ENCODE measurements around the gene LRP2. TPM values are rescaled to one million over a fixed set of nuclear protein-coding genes. Genes with fewer than 3 reads are reported as not detected.

LRP2 gene
- total RNA-seq, 4 donors from 2014 or later: not detected

DNA sequence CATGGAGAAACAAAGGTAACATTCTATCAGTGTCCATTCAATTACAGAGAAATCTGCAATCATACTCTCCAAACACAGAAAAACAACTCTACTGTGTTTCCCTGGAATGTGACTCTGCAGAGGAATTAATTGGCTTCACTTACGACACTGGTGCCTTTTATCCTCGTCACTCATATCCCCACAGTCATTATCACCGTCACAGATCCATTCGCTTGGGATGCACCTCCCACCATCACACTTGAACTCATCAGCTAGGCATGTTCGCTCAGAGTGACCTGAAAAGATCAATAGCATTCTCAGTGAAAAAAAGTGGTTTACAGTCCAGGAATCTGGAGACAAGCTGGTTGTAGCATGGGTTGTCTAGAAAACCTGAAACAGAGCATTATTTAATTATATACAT, 168.7 kb downstream of the LRP2 start:
- ATAC-seq: no peak
- TF ChIP-seq, protein P1, sequence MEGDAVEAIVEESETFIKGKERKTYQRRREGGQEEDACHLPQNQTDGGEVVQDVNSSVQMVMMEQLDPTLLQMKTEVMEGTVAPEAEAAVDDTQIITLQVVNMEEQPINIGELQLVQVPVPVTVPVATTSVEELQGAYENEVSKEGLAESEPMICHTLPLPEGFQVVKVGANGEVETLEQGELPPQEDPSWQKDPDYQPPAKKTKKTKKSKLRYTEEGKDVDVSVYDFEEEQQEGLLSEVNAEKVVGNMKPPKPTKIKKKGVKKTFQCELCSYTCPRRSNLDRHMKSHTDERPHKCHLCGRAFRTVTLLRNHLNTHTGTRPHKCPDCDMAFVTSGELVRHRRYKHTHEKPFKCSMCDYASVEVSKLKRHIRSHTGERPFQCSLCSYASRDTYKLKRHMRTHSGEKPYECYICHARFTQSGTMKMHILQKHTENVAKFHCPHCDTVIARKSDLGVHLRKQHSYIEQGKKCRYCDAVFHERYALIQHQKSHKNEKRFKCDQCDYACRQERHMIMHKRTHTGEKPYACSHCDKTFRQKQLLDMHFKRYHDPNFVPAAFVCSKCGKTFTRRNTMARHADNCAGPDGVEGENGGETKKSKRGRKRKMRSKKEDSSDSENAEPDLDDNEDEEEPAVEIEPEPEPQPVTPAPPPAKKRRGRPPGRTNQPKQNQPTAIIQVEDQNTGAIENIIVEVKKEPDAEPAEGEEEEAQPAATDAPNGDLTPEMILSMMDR (IDR thresholded peaks at IDR 0.05): no peak
- TF ChIP-seq POLR2AphosphoS5 (IDR thresholded peaks at IDR 0.05): no peak
- TF ChIP-seq POLR2A (IDR thresholded peaks at IDR 0.05): no peak
- no peak for TF ChIP-seq EP300 (IDR thresholded peaks at IDR 0.05)

DNA sequence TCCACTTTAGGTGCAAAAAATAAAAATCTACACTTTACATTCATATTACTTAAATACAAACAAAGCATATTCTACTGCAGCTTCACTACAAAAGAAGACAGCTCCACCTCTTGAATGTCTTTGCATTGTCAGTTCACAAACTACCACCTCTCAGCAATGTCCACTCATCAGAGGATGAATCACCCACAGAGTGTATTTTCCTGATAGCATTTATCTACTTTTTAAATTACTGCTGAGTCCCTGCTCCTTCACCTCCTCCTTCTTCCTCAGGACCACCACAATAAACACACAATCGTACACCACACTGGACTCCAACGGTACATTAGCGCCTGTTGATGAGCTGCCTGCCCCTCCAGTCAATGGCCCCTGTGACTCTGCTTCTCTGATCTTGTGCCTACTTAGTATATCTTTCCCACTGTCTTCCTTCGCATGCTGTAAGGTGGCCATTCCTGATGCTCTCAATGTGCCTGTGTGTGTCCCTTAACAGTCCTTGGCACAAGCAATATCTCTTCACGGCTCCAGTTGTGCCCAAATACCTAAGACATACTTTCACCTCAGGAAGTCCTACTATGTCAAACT, 172.0 kb downstream of the LRP2 start:
- H3K27me3 ChIP-seq: no peaks in the 10 kb centered on the region
- no peaks in the 10 kb centered on the region for H3K9me3 ChIP-seq
- no peak overlapping the region for H3K27ac ChIP-seq
- TF ChIP-seq, protein P1 (IDR thresholded peaks at IDR 0.05): no peak
- no peak for TF ChIP-seq POLR2AphosphoS5 (IDR thresholded peaks at IDR 0.05)
- TF ChIP-seq POLR2A (IDR thresholded peaks at IDR 0.05): no peak
- no peak for TF ChIP-seq EP300 (IDR thresholded peaks at IDR 0.05)
- 41 to 71% methylated on average over 5 of the region's 5 CpGs for WGBS, 2 donors (ENCODE audit: low coverage in 1 of 2)
- no peaks in the 10 kb centered on the region for H3K4me1 ChIP-seq
- no peak overlapping the region for H3K4me3 ChIP-seq
- no peaks in the 10 kb centered on the region for H3K36me3 ChIP-seq
- ATAC-seq: no peak

More for the DNA sequence above, 168.7 kb downstream of the LRP2 start:
- no peaks in the 10 kb centered on the region for H3K9me3 ChIP-seq
- WGBS, 2 donors (ENCODE audit: low coverage in 1 of 2): 33 to 63% methylated on average over 5 of the region's 5 CpGs
- H3K4me1 ChIP-seq: no peaks in the 10 kb centered on the region
- H3K36me3 ChIP-seq: no peaks in the 10 kb centered on the region
- H3K27me3 ChIP-seq: no peaks in the 10 kb centered on the region
- no peak overlapping the region for H3K4me3 ChIP-seq
- no peak overlapping the region for H3K27ac ChIP-seq

DNA sequence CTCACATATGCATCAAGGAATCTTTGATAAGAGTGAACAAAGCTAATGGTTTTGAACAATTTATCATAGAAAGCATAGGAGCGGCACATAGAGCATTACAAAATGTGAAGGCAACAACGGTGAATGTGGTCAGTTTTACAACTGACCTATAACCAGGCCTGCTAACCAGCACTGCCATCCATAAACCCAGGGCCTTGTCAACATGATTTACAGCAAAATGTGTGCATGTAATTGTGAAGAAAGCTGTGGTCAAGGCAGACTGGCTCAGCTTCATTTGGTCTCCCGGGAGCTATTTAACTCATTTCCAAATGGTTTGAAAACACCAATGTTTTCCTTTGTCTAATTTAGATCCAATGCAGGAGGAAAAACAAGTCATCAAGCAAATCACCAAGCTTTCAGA, 173.2 kb downstream of the LRP2 start:
- no peaks in the 10 kb centered on the region for H3K4me1 ChIP-seq
- no peaks in the 10 kb centered on the region for H3K27me3 ChIP-seq
- H3K27ac ChIP-seq: no peak overlapping the region
- H3K9me3 ChIP-seq: no peaks in the 10 kb centered on the region
- H3K36me3 ChIP-seq: no peaks in the 10 kb centered on the region
- no peak overlapping the region for H3K4me3 ChIP-seq
- ATAC-seq: no peak
- WGBS, 2 donors (ENCODE audit: low coverage in 1 of 2): 71 to 90% methylated on average over 3 of the region's 3 CpGs
- TF ChIP-seq EP300 (IDR thresholded peaks at IDR 0.05): no peak
- no peak for TF ChIP-seq POLR2AphosphoS5 (IDR thresholded peaks at IDR 0.05)
- TF ChIP-seq, protein P1 (IDR thresholded peaks at IDR 0.05): no peak
- no peak for TF ChIP-seq POLR2A (IDR thresholded peaks at IDR 0.05)

DNA sequence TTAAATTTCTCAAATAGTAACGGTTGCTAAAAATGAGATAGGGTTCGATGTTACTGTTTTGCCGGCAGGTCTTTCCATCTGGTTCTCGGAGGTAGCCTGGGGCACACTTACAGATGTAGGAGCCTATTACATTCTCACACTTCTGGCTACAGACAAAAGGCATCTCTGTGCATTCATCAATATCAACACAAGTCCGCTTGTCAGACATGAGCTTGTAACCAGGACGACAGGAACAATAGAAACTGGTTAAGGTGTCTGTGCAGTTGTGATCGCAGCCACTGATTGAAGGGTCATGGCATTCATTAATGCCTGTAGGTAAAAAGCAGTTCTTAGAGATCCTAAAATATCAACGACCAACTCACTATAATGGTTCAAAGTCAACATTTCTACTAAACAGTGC, 176.6 kb downstream of the LRP2 start:
- H3K4me1 ChIP-seq: no peaks in the 10 kb centered on the region
- no peaks in the 10 kb centered on the region for H3K36me3 ChIP-seq
- no peaks in the 10 kb centered on the region for H3K9me3 ChIP-seq
- WGBS, 2 donors (ENCODE audit: low coverage in 1 of 2): 72 to 82% methylated on average over 5 to 8 of the region's 8 CpGs
- H3K4me3 ChIP-seq: no peak overlapping the region
- ATAC-seq: no peak
- TF ChIP-seq POLR2AphosphoS5 (IDR thresholded peaks at IDR 0.05) (no peak), POLR2A (IDR thresholded peaks at IDR 0.05) (no peak)
- no peak overlapping the region for H3K27ac ChIP-seq
- H3K27me3 ChIP-seq: no peaks in the 10 kb centered on the region

DNA sequence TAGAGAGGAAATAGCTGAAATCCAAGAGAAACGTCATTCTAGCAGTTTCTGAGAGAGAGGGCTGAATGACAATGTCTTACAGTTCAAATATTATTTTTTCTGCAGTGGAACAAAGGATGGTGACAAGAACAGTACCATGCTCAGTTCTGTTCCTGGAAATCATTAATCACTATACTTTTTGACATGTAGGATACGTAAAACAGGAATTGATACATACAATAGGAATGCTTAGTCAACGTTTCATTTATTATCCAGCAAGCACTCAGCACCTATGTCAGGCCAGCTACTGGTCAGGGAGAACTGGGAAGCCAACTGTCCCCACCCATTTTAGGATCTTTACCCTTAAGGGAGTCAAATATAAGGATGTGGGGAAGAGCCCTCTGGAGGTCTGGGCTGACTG, 178.3 kb downstream of the LRP2 start:
- no peaks in the 10 kb centered on the region for H3K4me1 ChIP-seq
- no peaks in the 10 kb centered on the region for H3K27me3 ChIP-seq
- H3K9me3 ChIP-seq: no peaks in the 10 kb centered on the region
- no peak for TF ChIP-seq POLR2AphosphoS5 (IDR thresholded peaks at IDR 0.05)
- no peak for TF ChIP-seq POLR2A (IDR thresholded peaks at IDR 0.05)
- no peak for TF ChIP-seq EP300 (IDR thresholded peaks at IDR 0.05)
- TF ChIP-seq, protein P1 (IDR thresholded peaks at IDR 0.05): no peak
- WGBS, 2 donors (ENCODE audit: low coverage in 1 of 2): 37 to 52% methylated on average over 3 of the region's 3 CpGs
- no peak for ATAC-seq
- no peaks in the 10 kb centered on the region for H3K36me3 ChIP-seq
- H3K4me3 ChIP-seq: no peak overlapping the region
- no peak overlapping the region for H3K27ac ChIP-seq

Measured in gastroesophageal sphincter (tissue), 4 donors.